GM23338 (cell line): Measurements from ENCODE around the gene RAP1A.

Experiments
- CREB1 ChIP-seq: fragments of 250-450 bp; sonication (Bioruptor Pico); IDR thresholded peaks from 2 replicates; pipeline ENCODE4 v1.5.0; 2020; ENCODE audit warnings: low read depth, mild to moderate bottlenecking, moderate library complexity
- EZH2 ChIP-seq: fragments of 200-600 bp; sonication (generic); IDR thresholded peaks from one replicate; pipeline ENCODE4 v1.8.0; 2017; ENCODE audit warnings: antibody characterized with exemption, mild to moderate bottlenecking, low read depth; ENCODE audit not compliant: unreplicated experiment
- EZH2phosphoT487 ChIP-seq: fragments of 200-600 bp; sonication (generic); IDR thresholded peaks from one replicate; pipeline ENCODE4 v1.8.1; 2018; ENCODE audit warnings: antibody characterized with exemption; ENCODE audit not compliant: unreplicated experiment
- JUNB ChIP-seq: IDR thresholded peaks from one replicate; pipeline ENCODE4 v1.6.1; 2016; ENCODE audit warnings: antibody characterized with exemption; ENCODE audit not compliant: unreplicated experiment
- NANOG ChIP-seq: IDR thresholded peaks from 2 replicates; pipeline ENCODE4 v1.6.1; 2016; ENCODE audit warnings: antibody characterized with exemption, borderline replicate concordance
- POLR2AphosphoS5 ChIP-seq: IDR thresholded peaks from 2 replicates; pipeline ENCODE4 v1.6.1; 2016; ENCODE audit warnings: antibody characterized with exemption, low read depth
- STAT1 ChIP-seq: IDR thresholded peaks from one replicate; pipeline ENCODE4 v1.6.1; 2016; ENCODE audit warnings: antibody characterized with exemption; ENCODE audit not compliant: unreplicated experiment
- ZNF114 ChIP-seq: fragments of 250-450 bp; sonication (Bioruptor Pico); IDR thresholded peaks from 2 replicates; pipeline ENCODE4 v1.5.0; 2020; ENCODE audit warnings: mild to moderate bottlenecking, moderate library complexity
- ZNF331 ChIP-seq: fragments of 250-450 bp; sonication (Bioruptor Pico); IDR thresholded peaks from 2 replicates; pipeline ENCODE4 v1.5.0; 2020; ENCODE audit warnings: low read depth, mild to moderate bottlenecking, moderate library complexity
- TF ChIP-seq, protein P1 (sequence below), 2 experiments: fragments of 200-600 bp in 1 of 2; sonication (generic) in 1 of 2; conservative IDR thresholded peaks; 2 replicates each; pipeline versions ENCODE4 v1.5.1 to v1.6.1; 2016 to 2017; ENCODE audit warnings: antibody characterized with exemption in 2 of 2, low read depth in 2 of 2, mild to moderate bottlenecking in 2 of 2, moderate library complexity in 1 of 2
- TF ChIP-seq, protein P2 (sequence below): IDR thresholded peaks from 2 replicates; pipeline ENCODE4 v1.6.1; 2016; ENCODE audit warnings: antibody characterized with exemption

DNA sequence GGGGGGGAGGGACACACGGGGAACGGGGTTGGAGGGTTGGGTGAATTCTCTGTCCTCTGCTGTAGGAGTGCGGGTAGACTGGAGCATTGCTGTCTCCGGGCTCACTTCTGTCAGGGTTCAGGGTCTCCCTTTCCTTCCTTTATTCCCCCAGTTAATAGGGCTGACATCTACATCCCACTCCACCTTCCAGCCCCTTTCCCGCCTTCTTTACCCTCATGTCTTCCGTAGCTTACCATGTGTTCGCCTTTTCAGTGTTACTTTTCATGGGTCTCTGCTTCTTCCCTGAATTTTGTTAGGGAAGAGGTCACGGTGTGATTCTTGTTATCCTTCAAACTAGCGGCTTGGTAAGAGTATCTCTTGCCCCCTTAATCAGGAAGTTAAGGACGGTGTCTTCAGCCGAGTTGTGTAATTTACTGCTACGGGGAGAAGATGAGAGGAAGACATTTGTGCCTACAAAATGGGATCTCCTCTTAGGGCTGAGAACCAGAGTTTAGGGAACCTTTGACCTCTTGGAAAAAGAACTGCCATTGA, 917 bp downstream of the RAP1A start:
- TF ChIP-seq, protein P1, sequence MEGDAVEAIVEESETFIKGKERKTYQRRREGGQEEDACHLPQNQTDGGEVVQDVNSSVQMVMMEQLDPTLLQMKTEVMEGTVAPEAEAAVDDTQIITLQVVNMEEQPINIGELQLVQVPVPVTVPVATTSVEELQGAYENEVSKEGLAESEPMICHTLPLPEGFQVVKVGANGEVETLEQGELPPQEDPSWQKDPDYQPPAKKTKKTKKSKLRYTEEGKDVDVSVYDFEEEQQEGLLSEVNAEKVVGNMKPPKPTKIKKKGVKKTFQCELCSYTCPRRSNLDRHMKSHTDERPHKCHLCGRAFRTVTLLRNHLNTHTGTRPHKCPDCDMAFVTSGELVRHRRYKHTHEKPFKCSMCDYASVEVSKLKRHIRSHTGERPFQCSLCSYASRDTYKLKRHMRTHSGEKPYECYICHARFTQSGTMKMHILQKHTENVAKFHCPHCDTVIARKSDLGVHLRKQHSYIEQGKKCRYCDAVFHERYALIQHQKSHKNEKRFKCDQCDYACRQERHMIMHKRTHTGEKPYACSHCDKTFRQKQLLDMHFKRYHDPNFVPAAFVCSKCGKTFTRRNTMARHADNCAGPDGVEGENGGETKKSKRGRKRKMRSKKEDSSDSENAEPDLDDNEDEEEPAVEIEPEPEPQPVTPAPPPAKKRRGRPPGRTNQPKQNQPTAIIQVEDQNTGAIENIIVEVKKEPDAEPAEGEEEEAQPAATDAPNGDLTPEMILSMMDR (conservative IDR thresholded peaks at IDR 0.05; ENCODE audit: low read depth in 2 of 2) = no peak
- no peak for TF ChIP-seq EZH2
- no peak for TF ChIP-seq EZH2phosphoT487
- no peak for TF ChIP-seq CREB1 (CRISPR knock-in tag)
- no peak for TF ChIP-seq JUNB
- no peak for TF ChIP-seq ZNF331 (CRISPR knock-in tag)
- no peak for TF ChIP-seq POLR2AphosphoS5
- TF ChIP-seq ZNF114 (CRISPR knock-in tag) = no peak
- TF ChIP-seq STAT1 = no peak
- TF ChIP-seq, protein P2, sequence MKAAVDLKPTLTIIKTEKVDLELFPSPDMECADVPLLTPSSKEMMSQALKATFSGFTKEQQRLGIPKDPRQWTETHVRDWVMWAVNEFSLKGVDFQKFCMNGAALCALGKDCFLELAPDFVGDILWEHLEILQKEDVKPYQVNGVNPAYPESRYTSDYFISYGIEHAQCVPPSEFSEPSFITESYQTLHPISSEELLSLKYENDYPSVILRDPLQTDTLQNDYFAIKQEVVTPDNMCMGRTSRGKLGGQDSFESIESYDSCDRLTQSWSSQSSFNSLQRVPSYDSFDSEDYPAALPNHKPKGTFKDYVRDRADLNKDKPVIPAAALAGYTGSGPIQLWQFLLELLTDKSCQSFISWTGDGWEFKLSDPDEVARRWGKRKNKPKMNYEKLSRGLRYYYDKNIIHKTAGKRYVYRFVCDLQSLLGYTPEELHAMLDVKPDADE = no peak
- TF ChIP-seq NANOG = no peak
